Keratinocyte (primary cell): ENCODE measurements around the gene PKHD1. TPM values are rescaled to one million over a fixed set of nuclear protein-coding genes. Genes with fewer than 3 reads are reported as not detected.

ENCODE experiments used
- DNase-seq: peaks from one replicate; pipeline ENCODE4 v3.0.0-alpha.2; 2011; ENCODE audit warnings: low read depth, missing footprints, low spot score
- FAIRE-seq: peaks from 2 replicates; lab custom pipeline; 2011; peaks lifted over from hg19 to GRCh38; lab: Jason Lieb, UNC
- H2AFZ ChIP-seq: 2 replicates; pipeline ENCODE4 v1.6.0; 2012; ENCODE audit warnings: low read length, control low read depth, inconsistent platforms; ENCODE audit not compliant: control insufficient read depth
- H3K27ac ChIP-seq: 2 replicates; pipeline ENCODE4 v1.5.1; 2011; ENCODE audit warnings: low read length; ENCODE audit not compliant: control insufficient read depth, insufficient read depth
- H3K27me3 ChIP-seq: 3 replicates; pipeline ENCODE4 v1.6.0; 2011; ENCODE audit warnings: low read length; ENCODE audit not compliant: control insufficient read depth, insufficient read depth; ENCODE audit errors: extremely low read depth
- H3K36me3 ChIP-seq, 2 experiments: 2 replicates in 1 of 2; 3 replicates in 1 of 2; pipeline ENCODE4 v1.5.1; 2011; ENCODE audit warnings: low read length in 2 of 2, mild to moderate bottlenecking in 1 of 2; ENCODE audit not compliant: control insufficient read depth in 2 of 2, insufficient read depth in 2 of 2; ENCODE audit errors: extremely low read depth in 1 of 2
- H3K4me1 ChIP-seq: 3 replicates; pipeline ENCODE4 v1.5.1; 2011; ENCODE audit warnings: low read length; ENCODE audit not compliant: control insufficient read depth, insufficient read depth; ENCODE audit errors: extremely low read depth
- H3K4me2 ChIP-seq: 3 replicates; pipeline ENCODE4 v1.6.0; 2011; ENCODE audit warnings: low read depth, low read length; ENCODE audit not compliant: control insufficient read depth, insufficient read depth; ENCODE audit errors: extremely low read depth
- H3K4me3 ChIP-seq, 3 experiments: fragments of 200-600 bp in 1 of 3; sonication (generic) in 1 of 3; 2 replicates in 2 of 3; 3 replicates in 1 of 3; pipeline ENCODE4 v1.5.1; 2011 to 2016; ENCODE audit warnings: low read length in 3 of 3, mild to moderate bottlenecking in 3 of 3, control low read depth in 2 of 3, inconsistent platforms in 1 of 3, low read depth in 1 of 3, mixed read lengths in 1 of 3, mixed run types in 1 of 3, moderate library complexity in 1 of 3; ENCODE audit not compliant: control insufficient read depth in 2 of 3, insufficient read depth in 2 of 3; ENCODE audit errors: extremely low read depth in 1 of 3
- H3K79me2 ChIP-seq: 2 replicates; pipeline ENCODE4 v1.6.0; 2012; ENCODE audit warnings: low read length; ENCODE audit not compliant: control insufficient read depth, insufficient read depth
- H3K9ac ChIP-seq: 3 replicates; pipeline ENCODE4 v1.6.0; 2011; ENCODE audit warnings: low read length; ENCODE audit not compliant: control insufficient read depth, insufficient read depth; ENCODE audit errors: extremely low read depth
- H3K9me1 ChIP-seq: 3 replicates; pipeline ENCODE4 v1.6.0; 2011; ENCODE audit warnings: low read length; ENCODE audit not compliant: control insufficient read depth, insufficient read depth; ENCODE audit errors: extremely low read depth
- H3K9me3 ChIP-seq: 2 replicates; pipeline ENCODE4 v1.5.1; 2012; ENCODE audit warnings: low read depth, low read length; ENCODE audit not compliant: control insufficient read depth
- H4K20me1 ChIP-seq: 3 replicates; pipeline ENCODE4 v1.6.0; 2011; ENCODE audit warnings: low read length; ENCODE audit not compliant: control insufficient read depth, insufficient read depth; ENCODE audit errors: extremely low read depth
- CTCF ChIP-seq, 3 experiments: IDR thresholded peaks in 1 of 3; conservative IDR thresholded peaks in 1 of 3; optimal IDR thresholded peaks in 1 of 3; 2 replicates in 2 of 3; 3 replicates in 1 of 3; pipeline versions ENCODE3 to v1.5.1; 2011; ENCODE audit warnings: low read length in 3 of 3, mild to moderate bottlenecking in 3 of 3, moderate library complexity in 2 of 3, control low read depth in 1 of 3, inconsistent platforms in 1 of 3; ENCODE audit not compliant: insufficient read depth in 2 of 3; ENCODE audit errors: extremely low read depth in 1 of 3
- EZH2 ChIP-seq: IDR thresholded peaks from one replicate; pipeline ENCODE4 v1.6.1; 2012; ENCODE audit warnings: inconsistent platforms, mild to moderate bottlenecking, low read length, moderate library complexity
- dilution Hi-C: fragments of 300-500 bp; cut with MboI; formaldehyde crosslinking; loops from one replicate; pipeline ENCODE4 v1.7.0; 2020; ENCODE audit warnings: low sequenced_read_pairs; ENCODE audit not compliant: extremely low pct_ligation_motif_present
- polyA plus RNA-seq, 5 experiments: library from polyadenylated mRNA; depleted of rRNA in 3 of 5; stranded (reverse) in 3 of 5; stranded (forward) in 1 of 5; unstranded in 1 of 5; fragments of >200 nt; gene quantifications; 1 replicate in 1 of 5; 2 replicates in 3 of 5; 3 replicates in 1 of 5; pipeline versions ENCODE4 v1.2.1 to v1.2.3, GENCODE V29; 2011 to 2012; ENCODE audit warnings: missing spikeins in 2 of 5, low read depth in 1 of 5, low replicate concordance in 1 of 5

PKHD1 gene
- polyA plus RNA-seq, 1 donor (not counting 4 experiments of a cell fraction or from before 2014, with no cell fraction given), result under 0.01 TPM

GRCh38 chr6:52010145-52010544 lies 77.3 kb downstream of the PKHD1 start:
- H4K20me1 ChIP-seq, result no peaks in the 10 kb centered on the region
- no peak overlapping the region for H3K4me2 ChIP-seq
- no peak overlapping the region for H3K27ac ChIP-seq
- H3K36me3 ChIP-seq, result no peaks in the 10 kb centered on the region
- no peaks in the 10 kb centered on the region for H3K79me2 ChIP-seq
- no peaks in the 10 kb centered on the region for H3K9me3 ChIP-seq
- DNase-seq, result no peak
- no peaks in the 10 kb centered on the region for H3K9me1 ChIP-seq
- H3K4me1 ChIP-seq, result no peaks in the 10 kb centered on the region
- H2AFZ ChIP-seq, result no peak overlapping the region
- no peak overlapping the region for H3K4me3 ChIP-seq
- no peaks in the 10 kb centered on the region for H3K27me3 ChIP-seq
- TF ChIP-seq CTCF (optimal IDR thresholded peaks at IDR 0.05 in 1 of 3, IDR thresholded peaks at IDR 0.05 in 1 of 3, conservative IDR thresholded peaks at IDR 0.05 in 1 of 3; ENCODE audit: extremely low read depth in 1 of 3, insufficient read depth in 2 of 3, low read length in 3 of 3) (no peak), EZH2 (no peak)
- no peak for FAIRE-seq
- dilution Hi-C loops, result no loop called here
- H3K9ac ChIP-seq, result no peak overlapping the region

- Histone ChIP-seq H3K4me3 (no peak overlapping the region), H3K4me2 (no peak overlapping the region), H3K36me3 (no peaks in the 10 kb centered on the region), H3K27me3 (no peaks in the 10 kb centered on the region), H3K9ac (no peak overlapping the region), H2AFZ (no peak overlapping the region), H3K9me3 (no peaks in the 10 kb centered on the region), H3K4me1 (no peaks in the 10 kb centered on the region), H3K79me2 (no peaks in the 10 kb centered on the region), H4K20me1 (no peaks in the 10 kb centered on the region), H3K27ac (no peak overlapping the region), H3K9me1 (no peaks in the 10 kb centered on the region)
- DNase-seq, result no peak
- TF ChIP-seq EZH2 (no peak), CTCF (optimal IDR thresholded peaks at IDR 0.05 in 1 of 3, IDR thresholded peaks at IDR 0.05 in 1 of 3, conservative IDR thresholded peaks at IDR 0.05 in 1 of 3; ENCODE audit: extremely low read depth in 1 of 3, insufficient read depth in 2 of 3, low read length in 3 of 3) (no peak)
- dilution Hi-C loops, result no loop called here
- FAIRE-seq, result no peak
Measured at GRCh38 chr6:52009466-52010140, 77.8 kb downstream of the PKHD1 start.
